H1 (cell line): ENCODE data around the gene PRR14L. TPM values are rescaled to one million over a fixed set of nuclear protein-coding genes. Genes with fewer than 3 reads are reported as not detected.

Experiments used
- KDM1A ChIP-seq: fragments of 200-600, 300-600 bp; sonication (generic); IDR thresholded peaks from 2 replicates; pipeline ENCODE4 v1.7.1; 2016; ENCODE audit warnings: mild to moderate bottlenecking, low read length, borderline replicate concordance
- RXRA ChIP-seq: IDR thresholded peaks from 2 replicates; pipeline ENCODE4 v1.6.1; 2011; ENCODE audit warnings: low read depth, mild to moderate bottlenecking, low read length, moderate library complexity; ENCODE audit not compliant: insufficient read depth
- SIRT6 ChIP-seq: IDR thresholded peaks from one replicate; pipeline ENCODE4 v1.7.1; 2012; ENCODE audit warnings: low read length, inconsistent platforms
- TAF1 ChIP-seq: IDR thresholded peaks from 2 replicates; pipeline ENCODE4 v1.6.1; 2011; ENCODE audit warnings: mild to moderate bottlenecking, low read depth, low read length
- polyA plus RNA-seq, 7 experiments: library from polyadenylated mRNA; depleted of rRNA in 3 of 7; stranded (reverse) in 5 of 7; unstranded in 2 of 7; fragments of >200 nt in 5 of 7; fragments of 200-250 nt in 2 of 7; gene quantifications; 1 replicate in 5 of 7; 2 replicates in 1 of 7; 4 replicates in 1 of 7; pipeline versions ENCODE4 v1.2.1 to v1.2.3, GENCODE V29; 2011 to 2013; ENCODE audit warnings: missing spikeins in 2 of 7, mixed read lengths in 2 of 7
- total RNA-seq: library from RNA; stranded (reverse); fragmentation: NEBNext Ultra II Directional; extraction: Animal tissue kit (Norgen Biotek cat#: 25700); gene quantifications from 2 replicates; pipeline ENCODE4 v1.2.1, GENCODE V29; 2021
- TF ChIP-seq, protein P1 (sequence below): fragments of 300-600 bp; sonication (generic); IDR thresholded peaks from 2 replicates; pipeline ENCODE4 v1.7.1; 2012; ENCODE audit warnings: low read length, moderate library complexity, mild to moderate bottlenecking, inconsistent platforms; ENCODE audit not compliant: insufficient replicate concordance

The PRR14L gene
- total and polyA plus RNA-seq, 2 of the 8 experiments (the other 6 are each of a cell fraction or from before 2014, with no cell fraction given): 26.5 to 98.6 TPM

DNA sequence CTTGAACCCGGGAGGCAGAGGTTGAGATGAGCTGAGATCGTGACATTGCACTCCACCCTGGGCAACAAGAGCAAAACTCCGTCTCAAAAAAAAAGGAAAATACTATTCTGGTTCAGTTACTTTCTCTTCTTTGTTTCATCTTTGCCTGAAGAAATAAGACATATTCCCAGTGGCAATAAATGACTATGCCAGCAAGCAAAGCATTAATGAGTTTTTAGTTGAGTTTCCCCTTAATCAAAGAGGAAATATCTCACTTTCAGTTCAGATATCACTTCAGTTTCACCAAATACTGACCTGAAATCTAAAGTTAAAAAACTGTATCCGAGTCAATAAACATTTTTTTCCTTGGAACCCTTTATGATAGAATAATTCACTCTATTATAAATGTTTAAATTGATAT is 98.3 kb downstream of the PRR14L start (continued):
- TF ChIP-seq, protein P1, sequence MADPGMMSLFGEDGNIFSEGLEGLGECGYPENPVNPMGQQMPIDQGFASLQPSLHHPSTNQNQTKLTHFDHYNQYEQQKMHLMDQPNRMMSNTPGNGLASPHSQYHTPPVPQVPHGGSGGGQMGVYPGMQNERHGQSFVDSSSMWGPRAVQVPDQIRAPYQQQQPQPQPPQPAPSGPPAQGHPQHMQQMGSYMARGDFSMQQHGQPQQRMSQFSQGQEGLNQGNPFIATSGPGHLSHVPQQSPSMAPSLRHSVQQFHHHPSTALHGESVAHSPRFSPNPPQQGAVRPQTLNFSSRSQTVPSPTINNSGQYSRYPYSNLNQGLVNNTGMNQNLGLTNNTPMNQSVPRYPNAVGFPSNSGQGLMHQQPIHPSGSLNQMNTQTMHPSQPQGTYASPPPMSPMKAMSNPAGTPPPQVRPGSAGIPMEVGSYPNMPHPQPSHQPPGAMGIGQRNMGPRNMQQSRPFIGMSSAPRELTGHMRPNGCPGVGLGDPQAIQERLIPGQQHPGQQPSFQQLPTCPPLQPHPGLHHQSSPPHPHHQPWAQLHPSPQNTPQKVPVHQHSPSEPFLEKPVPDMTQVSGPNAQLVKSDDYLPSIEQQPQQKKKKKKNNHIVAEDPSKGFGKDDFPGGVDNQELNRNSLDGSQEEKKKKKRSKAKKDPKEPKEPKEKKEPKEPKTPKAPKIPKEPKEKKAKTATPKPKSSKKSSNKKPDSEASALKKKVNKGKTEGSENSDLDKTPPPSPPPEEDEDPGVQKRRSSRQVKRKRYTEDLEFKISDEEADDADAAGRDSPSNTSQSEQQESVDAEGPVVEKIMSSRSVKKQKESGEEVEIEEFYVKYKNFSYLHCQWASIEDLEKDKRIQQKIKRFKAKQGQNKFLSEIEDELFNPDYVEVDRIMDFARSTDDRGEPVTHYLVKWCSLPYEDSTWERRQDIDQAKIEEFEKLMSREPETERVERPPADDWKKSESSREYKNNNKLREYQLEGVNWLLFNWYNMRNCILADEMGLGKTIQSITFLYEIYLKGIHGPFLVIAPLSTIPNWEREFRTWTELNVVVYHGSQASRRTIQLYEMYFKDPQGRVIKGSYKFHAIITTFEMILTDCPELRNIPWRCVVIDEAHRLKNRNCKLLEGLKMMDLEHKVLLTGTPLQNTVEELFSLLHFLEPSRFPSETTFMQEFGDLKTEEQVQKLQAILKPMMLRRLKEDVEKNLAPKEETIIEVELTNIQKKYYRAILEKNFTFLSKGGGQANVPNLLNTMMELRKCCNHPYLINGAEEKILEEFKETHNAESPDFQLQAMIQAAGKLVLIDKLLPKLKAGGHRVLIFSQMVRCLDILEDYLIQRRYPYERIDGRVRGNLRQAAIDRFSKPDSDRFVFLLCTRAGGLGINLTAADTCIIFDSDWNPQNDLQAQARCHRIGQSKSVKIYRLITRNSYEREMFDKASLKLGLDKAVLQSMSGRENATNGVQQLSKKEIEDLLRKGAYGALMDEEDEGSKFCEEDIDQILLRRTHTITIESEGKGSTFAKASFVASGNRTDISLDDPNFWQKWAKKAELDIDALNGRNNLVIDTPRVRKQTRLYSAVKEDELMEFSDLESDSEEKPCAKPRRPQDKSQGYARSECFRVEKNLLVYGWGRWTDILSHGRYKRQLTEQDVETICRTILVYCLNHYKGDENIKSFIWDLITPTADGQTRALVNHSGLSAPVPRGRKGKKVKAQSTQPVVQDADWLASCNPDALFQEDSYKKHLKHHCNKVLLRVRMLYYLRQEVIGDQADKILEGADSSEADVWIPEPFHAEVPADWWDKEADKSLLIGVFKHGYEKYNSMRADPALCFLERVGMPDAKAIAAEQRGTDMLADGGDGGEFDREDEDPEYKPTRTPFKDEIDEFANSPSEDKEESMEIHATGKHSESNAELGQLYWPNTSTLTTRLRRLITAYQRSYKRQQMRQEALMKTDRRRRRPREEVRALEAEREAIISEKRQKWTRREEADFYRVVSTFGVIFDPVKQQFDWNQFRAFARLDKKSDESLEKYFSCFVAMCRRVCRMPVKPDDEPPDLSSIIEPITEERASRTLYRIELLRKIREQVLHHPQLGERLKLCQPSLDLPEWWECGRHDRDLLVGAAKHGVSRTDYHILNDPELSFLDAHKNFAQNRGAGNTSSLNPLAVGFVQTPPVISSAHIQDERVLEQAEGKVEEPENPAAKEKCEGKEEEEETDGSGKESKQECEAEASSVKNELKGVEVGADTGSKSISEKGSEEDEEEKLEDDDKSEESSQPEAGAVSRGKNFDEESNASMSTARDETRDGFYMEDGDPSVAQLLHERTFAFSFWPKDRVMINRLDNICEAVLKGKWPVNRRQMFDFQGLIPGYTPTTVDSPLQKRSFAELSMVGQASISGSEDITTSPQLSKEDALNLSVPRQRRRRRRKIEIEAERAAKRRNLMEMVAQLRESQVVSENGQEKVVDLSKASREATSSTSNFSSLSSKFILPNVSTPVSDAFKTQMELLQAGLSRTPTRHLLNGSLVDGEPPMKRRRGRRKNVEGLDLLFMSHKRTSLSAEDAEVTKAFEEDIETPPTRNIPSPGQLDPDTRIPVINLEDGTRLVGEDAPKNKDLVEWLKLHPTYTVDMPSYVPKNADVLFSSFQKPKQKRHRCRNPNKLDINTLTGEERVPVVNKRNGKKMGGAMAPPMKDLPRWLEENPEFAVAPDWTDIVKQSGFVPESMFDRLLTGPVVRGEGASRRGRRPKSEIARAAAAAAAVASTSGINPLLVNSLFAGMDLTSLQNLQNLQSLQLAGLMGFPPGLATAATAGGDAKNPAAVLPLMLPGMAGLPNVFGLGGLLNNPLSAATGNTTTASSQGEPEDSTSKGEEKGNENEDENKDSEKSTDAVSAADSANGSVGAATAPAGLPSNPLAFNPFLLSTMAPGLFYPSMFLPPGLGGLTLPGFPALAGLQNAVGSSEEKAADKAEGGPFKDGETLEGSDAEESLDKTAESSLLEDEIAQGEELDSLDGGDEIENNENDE: no peak
- TF ChIP-seq KDM1A: no peak
- TF ChIP-seq TAF1: no peak
- no peak for TF ChIP-seq SIRT6
- no peak for TF ChIP-seq RXRA
